PFSK-1 (cell line): ENCODE data around the gene KCNK17.

ENCODE experiments used
- FOXP2 ChIP-seq: optimal IDR thresholded peaks from 2 replicates; pipeline ENCODE3; 2011; ENCODE audit warnings: borderline replicate concordance, control low read depth, inconsistent platforms; ENCODE audit not compliant: insufficient read depth; ENCODE audit errors: extremely low read length, extremely low read depth
- POLR2AphosphoS5 ChIP-seq: IDR thresholded peaks from 2 replicates; pipeline ENCODE4 v1.6.1; 2012; ENCODE audit warnings: low read depth, mild to moderate bottlenecking, control low read depth, low read length, moderate library complexity
- SIN3A ChIP-seq: IDR thresholded peaks from 2 replicates; pipeline ENCODE4 v1.6.1; 2012; ENCODE audit warnings: mild to moderate bottlenecking, low read length, moderate library complexity, borderline replicate concordance; ENCODE audit not compliant: insufficient read depth
- TAF1 ChIP-seq: IDR thresholded peaks from 2 replicates; pipeline ENCODE4 v1.6.1; 2012; ENCODE audit warnings: low read length, control low read depth, borderline replicate concordance; ENCODE audit not compliant: insufficient read depth
- TF ChIP-seq, protein P1 (sequence below), 2 experiments: IDR thresholded peaks; 2 replicates each; pipeline versions ENCODE4 v1.6.1 to v1.8.0; 2011 to 2012; ENCODE audit warnings: low read depth in 2 of 2, low read length in 2 of 2, control low read depth in 1 of 2, inconsistent platforms in 1 of 2, mild to moderate bottlenecking in 1 of 2, moderate library complexity in 1 of 2; ENCODE audit not compliant: insufficient read depth in 1 of 2

The KCNK17 gene

DNA sequence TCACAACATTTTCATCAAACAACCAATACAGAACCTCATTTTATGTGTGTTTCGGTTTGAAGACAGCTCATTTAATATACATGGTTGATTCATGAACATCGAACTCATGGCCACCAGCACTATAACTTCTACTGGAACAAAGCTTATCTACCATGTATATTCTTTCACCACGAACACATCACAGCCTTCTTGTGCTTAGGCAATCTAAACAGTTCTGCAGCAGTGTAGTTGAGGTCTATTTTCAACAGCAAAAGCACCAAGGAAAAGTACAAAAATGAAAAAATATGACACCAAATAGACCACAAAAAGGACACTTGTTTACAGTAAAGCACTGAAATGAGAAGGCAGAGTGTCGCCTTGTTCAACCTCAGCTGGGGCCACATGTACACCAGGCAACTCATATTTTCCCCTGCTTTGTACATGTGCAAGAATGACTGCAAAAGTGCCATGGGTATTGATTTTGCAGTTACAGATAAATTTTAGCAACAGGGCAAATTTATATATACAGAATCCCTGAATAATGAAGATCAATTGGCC, 59.2 kb downstream of the KCNK17 start:
- TF ChIP-seq, protein P1, sequence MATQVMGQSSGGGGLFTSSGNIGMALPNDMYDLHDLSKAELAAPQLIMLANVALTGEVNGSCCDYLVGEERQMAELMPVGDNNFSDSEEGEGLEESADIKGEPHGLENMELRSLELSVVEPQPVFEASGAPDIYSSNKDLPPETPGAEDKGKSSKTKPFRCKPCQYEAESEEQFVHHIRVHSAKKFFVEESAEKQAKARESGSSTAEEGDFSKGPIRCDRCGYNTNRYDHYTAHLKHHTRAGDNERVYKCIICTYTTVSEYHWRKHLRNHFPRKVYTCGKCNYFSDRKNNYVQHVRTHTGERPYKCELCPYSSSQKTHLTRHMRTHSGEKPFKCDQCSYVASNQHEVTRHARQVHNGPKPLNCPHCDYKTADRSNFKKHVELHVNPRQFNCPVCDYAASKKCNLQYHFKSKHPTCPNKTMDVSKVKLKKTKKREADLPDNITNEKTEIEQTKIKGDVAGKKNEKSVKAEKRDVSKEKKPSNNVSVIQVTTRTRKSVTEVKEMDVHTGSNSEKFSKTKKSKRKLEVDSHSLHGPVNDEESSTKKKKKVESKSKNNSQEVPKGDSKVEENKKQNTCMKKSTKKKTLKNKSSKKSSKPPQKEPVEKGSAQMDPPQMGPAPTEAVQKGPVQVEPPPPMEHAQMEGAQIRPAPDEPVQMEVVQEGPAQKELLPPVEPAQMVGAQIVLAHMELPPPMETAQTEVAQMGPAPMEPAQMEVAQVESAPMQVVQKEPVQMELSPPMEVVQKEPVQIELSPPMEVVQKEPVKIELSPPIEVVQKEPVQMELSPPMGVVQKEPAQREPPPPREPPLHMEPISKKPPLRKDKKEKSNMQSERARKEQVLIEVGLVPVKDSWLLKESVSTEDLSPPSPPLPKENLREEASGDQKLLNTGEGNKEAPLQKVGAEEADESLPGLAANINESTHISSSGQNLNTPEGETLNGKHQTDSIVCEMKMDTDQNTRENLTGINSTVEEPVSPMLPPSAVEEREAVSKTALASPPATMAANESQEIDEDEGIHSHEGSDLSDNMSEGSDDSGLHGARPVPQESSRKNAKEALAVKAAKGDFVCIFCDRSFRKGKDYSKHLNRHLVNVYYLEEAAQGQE (IDR thresholded peaks at IDR 0.05; ENCODE audit: insufficient read depth in 1 of 2, low read depth in 2 of 2, low read length in 2 of 2) = no peak
- TF ChIP-seq SIN3A (no peak), TAF1 (no peak), FOXP2 (no peak), POLR2AphosphoS5 (no peak)

DNA sequence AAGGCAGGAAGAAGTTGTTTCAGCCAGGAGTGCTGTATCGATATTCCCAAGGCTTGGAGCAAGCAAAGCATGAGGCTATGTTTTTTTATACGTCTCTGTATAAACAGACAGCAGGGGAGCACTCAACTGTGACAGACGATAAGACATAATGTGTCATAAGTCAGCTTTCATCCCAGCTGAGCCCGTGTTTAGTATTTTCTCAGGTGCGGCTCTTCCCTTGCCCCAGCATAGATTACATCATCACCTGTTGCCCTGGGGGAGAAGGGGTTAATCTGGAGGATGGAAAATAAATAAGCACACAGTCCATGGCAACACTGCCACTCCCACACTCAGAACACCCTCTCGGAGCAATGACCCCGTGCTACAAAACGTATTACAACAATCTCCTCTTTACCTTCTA, 62.8 kb downstream of the KCNK17 start:
- TF ChIP-seq SIN3A (peak; percentile 38; the same call in 1 of the 2 replicates), TAF1 (no peak), POLR2AphosphoS5 (no peak; the same call in 1 of the 2 replicates), FOXP2 (no peak)
- TF ChIP-seq, protein P1 (IDR thresholded peaks at IDR 0.05; ENCODE audit: insufficient read depth in 1 of 2, low read depth in 2 of 2, low read length in 2 of 2) = peak in 1 of 2 experiments; percentile 57; a peak in 1 of 4 replicates

DNA sequence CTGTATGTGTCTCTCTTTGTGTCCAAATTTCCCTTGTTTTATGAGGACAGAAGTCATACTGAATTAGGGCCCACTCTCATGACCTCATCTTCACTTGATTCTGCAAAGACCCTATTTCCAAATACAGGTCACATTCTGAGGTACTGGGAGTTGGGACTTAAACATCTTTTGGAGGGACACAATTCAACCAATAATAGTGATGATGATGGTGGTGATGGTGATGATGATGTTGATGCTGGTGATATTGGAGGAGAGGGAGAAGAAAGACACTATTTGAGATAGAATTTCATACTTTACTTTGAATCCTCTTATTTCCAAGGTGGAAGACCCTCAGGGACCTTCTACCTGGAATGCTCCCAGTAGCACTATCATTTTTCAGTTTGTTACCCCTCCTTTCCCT, 63.7 kb downstream of the KCNK17 start:
- no peak for TF ChIP-seq FOXP2
- TF ChIP-seq, protein P1 (IDR thresholded peaks at IDR 0.05; ENCODE audit: insufficient read depth in 1 of 2, low read depth in 2 of 2, low read length in 2 of 2) = no peak
- no peak for TF ChIP-seq SIN3A
- TF ChIP-seq POLR2AphosphoS5 = no peak
- TF ChIP-seq TAF1 = no peak

DNA sequence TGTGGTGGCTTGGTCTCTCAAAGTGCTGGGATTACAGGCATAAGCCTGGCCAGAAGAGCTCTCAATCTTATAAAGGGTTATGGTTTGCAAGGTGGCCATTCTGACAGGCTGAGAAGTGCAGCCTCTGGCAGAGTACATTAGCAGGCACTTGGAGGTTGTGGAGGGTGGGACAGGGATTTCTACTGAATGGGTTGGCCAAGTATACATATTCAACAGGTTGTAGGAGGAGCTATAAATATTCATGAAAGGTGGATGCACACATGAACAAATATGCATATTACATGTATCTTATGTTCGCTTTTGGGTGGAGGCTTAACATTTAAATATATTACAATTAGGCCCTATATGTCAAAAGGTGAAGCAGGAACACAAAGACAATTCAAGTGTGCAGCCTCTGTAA, 64.9 kb downstream of the KCNK17 start:
- TF ChIP-seq FOXP2 (no peak), POLR2AphosphoS5 (no peak), TAF1 (no peak), SIN3A (no peak)
- TF ChIP-seq, protein P1 (IDR thresholded peaks at IDR 0.05; ENCODE audit: insufficient read depth in 1 of 2, low read depth in 2 of 2, low read length in 2 of 2) = no peak
